Left colon (tissue), 2 donors: ENCODE results near the gene KRTAP10-5. TPM values are rescaled to one million over a fixed set of nuclear protein-coding genes. Genes with fewer than 3 reads are reported as not detected.
"Not testable (repeated sequence)": the region's sequence is repeated elsewhere in the genome, so short reads cannot be mapped to it uniquely, and the experiment has no call there.

ENCODE experiments used
- ATAC-seq: fragments of 200-7000 bp; cut with Tn5 transposase; one replicate; pipeline ENCODE4 v1.9.1; 2020; ENCODE audit warnings: mild to moderate bottlenecking, moderate library complexity
- DNase-seq, 2 donors: peaks; one replicate each; pipeline ENCODE4 v3.0.0-alpha.2; 2020
- intact Hi-C, 2 donors: fragments of 100-400 bp; cut with DNase I in 1 of 2; cut with micrococcal nuclease in 1 of 2; formaldehyde crosslinking; loops; one replicate each; pipeline versions ENCODE4 v1.11.2 to v1.14.0; 2022; cut with DNase I, micrococcal nuclease
- long read RNA-seq: library from polyadenylated mRNA; unstranded; transcript quantifications from one replicate; pipeline ENCODE4 v2.0.0, GENCODE V29; 2021
- total RNA-seq, 2 donors: library from RNA; stranded (reverse); fragmentation: NEBNext Ultra II Directional; extraction: Animal tissue kit (Norgen Biotek cat#: 25700); gene quantifications; one replicate each; pipeline ENCODE4 v1.2.1, GENCODE V29; 2021
- donor health status: DM: no; HTN: no; CAD: no.
- donor health status: DM: yes; HTN: yes; CAD: no.

The KRTAP10-5 gene, protein sequence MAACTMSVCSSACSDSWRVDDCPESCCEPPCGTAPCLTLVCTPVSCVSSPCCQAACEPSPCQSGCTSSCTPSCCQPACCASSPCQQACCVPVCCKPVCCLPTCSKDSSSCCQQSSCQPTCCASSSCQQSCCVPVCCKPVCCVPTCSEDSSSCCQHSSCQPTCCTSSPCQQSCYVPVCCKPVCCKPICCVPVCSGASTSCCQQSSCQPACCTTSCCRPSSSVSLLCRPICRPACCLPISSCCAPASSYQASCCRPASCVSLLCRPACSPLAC
- not detected for total RNA-seq
- long read RNA-seq = 0 reads

DNA sequence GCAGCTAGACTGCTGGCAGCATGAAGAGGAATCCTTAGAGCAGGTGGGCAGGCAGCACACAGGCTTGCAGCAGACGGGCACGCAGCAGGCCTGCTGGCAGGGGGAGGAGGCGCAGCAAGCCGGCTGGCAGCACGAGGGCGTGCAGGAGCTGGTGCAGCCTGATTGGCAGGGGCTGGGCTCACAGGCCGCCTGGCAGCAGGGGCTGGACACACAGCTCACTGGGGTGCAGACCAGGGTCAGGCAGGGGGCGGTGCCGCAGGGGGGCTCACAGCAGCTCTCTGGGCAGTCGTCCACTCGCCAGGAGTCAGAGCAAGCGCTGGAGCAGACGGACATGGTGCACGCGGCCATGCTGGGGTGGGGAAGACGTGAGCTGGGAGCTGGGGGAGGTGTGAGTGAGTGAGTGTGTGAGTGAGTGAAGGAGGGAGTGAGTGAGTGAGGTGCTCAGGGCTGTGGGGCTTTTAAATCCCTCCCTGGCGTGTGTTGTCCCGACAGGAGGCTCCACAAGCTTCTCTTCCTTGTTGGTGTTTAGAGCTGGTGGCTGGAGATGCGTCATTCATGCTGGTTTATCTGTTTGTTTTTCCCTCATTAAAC, at the start of gene KRTAP10-5:
TSS of gene KRTAP10-5 (minus strand) at position 374 of the 591 bp plus-strand sequence. CDS start at position 348, 26 bp downstream.
- DNase-seq (peak in 1 of 2 donors; percentile 37), ATAC-seq (peak; percentile 75)
- intact Hi-C loops = not testable (repeated sequence)

DNA sequence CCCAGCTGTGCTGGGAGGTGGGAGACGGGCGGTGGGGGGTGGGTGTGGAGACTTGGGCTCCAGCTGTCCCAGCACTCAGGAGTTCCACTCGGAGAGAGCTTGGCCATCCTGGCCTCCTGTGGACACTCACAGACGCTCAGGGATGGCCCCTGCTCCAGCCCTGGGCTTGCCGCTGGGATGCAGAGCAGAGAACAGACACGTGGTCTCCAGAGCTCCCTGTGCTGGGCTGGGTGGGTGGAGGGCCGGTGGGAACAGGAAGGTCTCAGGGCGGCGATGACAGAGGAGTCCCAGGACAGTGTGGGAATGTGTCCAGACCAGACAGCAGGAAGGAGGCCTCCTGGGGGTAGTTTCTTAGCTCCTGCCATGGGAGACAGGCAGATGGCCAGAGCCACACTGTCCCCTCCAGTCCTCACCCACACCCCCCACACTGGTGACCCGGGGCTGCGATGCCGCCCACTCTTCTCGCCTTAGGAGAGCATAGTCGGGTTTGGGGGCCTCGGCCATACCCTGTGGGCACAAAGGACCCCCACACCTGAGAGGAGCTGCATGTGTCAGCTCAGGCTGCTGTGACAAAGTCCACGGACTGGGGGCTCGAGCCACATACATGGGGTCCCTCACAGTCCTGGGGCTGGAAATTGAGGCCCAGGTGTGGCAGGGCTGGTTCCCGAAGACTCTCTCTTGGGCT, 48.4 kb upstream of the KRTAP10-5 start:
- intact Hi-C loops = no loop called here
- ATAC-seq = no peak
- no peak for DNase-seq

DNA sequence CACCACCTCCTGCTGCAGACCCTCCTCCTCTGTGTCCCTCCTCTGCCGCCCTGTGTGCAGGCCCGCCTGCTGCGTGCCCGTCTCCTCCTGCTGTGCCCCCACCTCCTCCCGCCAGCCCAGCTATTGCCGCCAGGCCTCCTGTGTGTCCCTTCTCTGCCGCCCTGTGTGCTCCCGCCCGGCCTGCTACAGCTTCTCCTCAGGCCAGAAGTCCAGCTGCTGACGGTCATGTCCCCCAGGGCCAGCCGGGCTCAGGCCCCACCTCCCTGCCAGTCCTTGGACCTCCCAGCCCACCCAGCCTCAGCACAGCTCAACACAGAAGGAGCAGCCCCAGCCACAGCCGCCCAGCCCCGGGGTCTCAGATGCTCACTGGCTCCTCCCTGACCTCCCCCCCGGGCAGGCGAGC, 47.4 kb upstream of the KRTAP10-5 start:
- ATAC-seq, intact Hi-C loops, DNase-seq: not testable (repeated sequence)

DNA sequence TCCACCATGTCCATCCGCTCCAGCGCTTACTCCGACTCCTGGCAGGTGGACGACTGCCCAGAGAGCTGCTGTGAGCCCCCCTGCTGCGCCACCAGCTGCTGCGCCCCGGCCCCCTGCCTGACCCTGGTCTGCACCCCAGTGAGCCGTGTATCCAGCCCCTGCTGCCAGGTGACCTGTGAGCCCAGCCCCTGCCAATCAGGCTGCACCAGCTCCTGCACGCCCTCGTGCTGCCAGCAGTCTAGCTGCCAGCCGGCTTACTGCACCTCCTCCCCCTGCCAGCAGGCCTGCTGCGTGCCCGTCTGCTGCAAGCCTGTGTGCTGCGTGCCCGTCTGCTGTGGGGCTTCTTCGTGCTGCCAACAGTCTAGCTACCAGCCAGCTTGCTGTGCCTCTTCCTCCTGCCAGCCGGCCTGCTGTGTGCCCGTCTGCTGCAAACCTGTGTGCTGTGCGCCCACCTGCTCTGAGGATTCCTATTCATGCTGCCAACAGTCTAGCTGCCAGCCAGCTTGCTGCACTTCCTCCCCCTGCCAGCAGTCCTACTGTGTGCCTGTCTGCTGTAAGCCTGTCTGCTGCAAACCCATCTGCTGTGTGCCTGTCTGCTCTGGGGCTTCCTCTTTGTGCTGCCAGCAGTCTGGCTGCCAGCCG, 46.9 kb upstream of the KRTAP10-5 start:
- ATAC-seq, DNase-seq, intact Hi-C loops: not testable (repeated sequence)

- DNase-seq (no peak), ATAC-seq (no peak)
- intact Hi-C loops = no loop called here
Observed at GRCh38 chr21:44626673-44627143, 46.3 kb upstream of the KRTAP10-5 start, which contains the start of gene KRTAP10-9. TSS of gene KRTAP10-9 (plus strand) at chr21:44627093. CDS start at chr21:44627172, 79 bp downstream.

- no peak for DNase-seq
- ATAC-seq = no peak
- intact Hi-C loops = no loop called here
Observed at GRCh38 chr21:44626262-44626661, 45.9 kb upstream of the KRTAP10-5 start.

- intact Hi-C loops = no loop called here
- ATAC-seq (no peak), DNase-seq (no peak)
Observed at GRCh38 chr21:44625756-44626155, 45.4 kb upstream of the KRTAP10-5 start.

DNA sequence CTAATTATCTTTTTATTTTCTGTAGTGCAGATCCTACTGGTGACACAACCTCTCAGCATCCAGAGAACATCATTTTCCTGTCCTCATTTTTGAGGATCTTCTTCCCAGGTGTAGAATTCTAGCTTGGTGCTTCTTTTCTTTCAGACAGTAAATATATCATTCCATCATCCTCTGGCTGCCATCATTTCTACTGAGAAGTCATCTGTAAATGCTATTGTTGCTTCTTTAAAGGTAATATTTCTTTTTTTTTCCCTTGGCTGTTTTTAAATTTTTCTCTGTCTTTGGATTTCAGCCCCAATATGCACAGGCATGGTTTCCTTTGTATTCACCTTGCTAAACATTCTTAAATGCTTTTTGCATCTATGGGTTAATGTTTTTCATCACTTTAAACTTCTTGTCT, 43.2 kb upstream of the KRTAP10-5 start:
- ATAC-seq = no peak

DNA sequence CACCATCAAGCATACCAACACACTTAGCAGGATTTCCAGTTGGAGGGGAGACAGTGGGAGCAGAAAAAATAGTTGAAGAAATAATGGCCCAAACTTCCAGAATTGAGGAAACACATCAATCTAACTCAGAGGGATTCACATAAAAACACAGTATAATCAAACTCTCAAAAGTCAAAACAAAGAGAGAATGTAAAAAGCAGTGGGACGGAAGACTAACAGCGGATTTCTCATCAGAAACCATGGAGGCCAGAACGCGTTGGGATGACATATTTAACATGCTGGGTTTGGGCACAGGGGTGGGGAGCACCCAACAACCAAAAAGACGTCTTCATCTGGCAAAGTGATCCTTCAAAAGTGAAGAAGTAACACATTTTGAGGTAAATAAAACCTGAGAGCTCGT, 39.5 kb upstream of the KRTAP10-5 start:
- ATAC-seq (no peak), DNase-seq (no peak)
- intact Hi-C loops = no loop called here

More for the DNA sequence above, 43.2 kb upstream of the KRTAP10-5 start:
- intact Hi-C loops = no loop called here
- DNase-seq = no peak

GRCh38 chr21:44618909-44619308, 38.5 kb upstream of the KRTAP10-5 start:
- DNase-seq = no peak
- intact Hi-C loops = no loop called here
- ATAC-seq = peak; percentile 84

GRCh38 chr21:44618504-44618903, 38.1 kb upstream of the KRTAP10-5 start:
- intact Hi-C loops = no loop called here
- ATAC-seq (peak; percentile 85), DNase-seq (peak in 1 of 2 donors; percentile 35)

DNA sequence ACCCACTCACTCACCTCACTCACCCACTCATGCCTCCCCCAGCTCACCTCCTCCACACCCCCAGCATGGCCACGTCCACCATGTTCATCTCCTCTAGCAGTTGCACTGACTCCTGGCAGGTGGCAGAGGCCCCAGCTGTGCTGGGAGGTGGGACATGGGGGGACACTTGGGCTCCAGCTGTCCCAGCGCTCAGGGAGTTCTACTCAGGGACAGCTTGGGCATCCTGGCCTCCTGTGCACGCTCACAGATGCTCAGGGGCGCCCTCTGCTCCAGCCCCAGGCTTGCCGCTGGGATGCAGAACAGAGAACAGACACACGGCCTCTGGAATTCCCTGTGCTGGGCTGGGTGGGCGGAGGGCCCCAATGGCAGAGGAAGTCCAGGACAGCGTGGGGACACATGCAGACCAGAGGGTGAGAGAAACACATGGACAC, 36.7 kb upstream of the KRTAP10-5 start:
- DNase-seq = no peak
- intact Hi-C loops = no loop called here
- ATAC-seq = no peak

- DNase-seq (no peak), ATAC-seq (no peak)
- intact Hi-C loops = no loop called here
Observed at GRCh38 chr21:44616591-44616926, 36.2 kb upstream of the KRTAP10-5 start.

- intact Hi-C loops = no loop called here
- ATAC-seq = no peak
- DNase-seq = no peak
Observed at GRCh38 chr21:44615911-44616590, 35.6 kb upstream of the KRTAP10-5 start.

GRCh38 chr21:44615466-44615865, 35.1 kb upstream of the KRTAP10-5 start:
- intact Hi-C loops = no loop called here
- DNase-seq = no peak
- ATAC-seq = no peak

GRCh38 chr21:44614961-44615391, 34.6 kb upstream of the KRTAP10-5 start:
- intact Hi-C loops = no loop called here
- no peak for DNase-seq
- ATAC-seq = no peak

GRCh38 chr21:44614161-44614631, 33.8 kb upstream of the KRTAP10-5 start:
- DNase-seq = no peak
- intact Hi-C loops = no loop called here

GRCh38 chr21:44613386-44614155, 33.2 kb upstream of the KRTAP10-5 start:
- intact Hi-C loops = no loop called here
- DNase-seq (no peak), ATAC-seq (no peak)

More at GRCh38 chr21:44614161-44614631, 33.8 kb upstream of the KRTAP10-5 start:
- ATAC-seq = no peak
